RPMI7951 (cell line): ENCODE measurements around the gene CCL17. TPM values are rescaled to one million over a fixed set of nuclear protein-coding genes. Genes with fewer than 3 reads are reported as not detected.
"Not testable (repeated sequence)": the region's sequence is repeated elsewhere in the genome, so short reads cannot be mapped to it uniquely, and the experiment has no call there.

Experiments used
- DNase-seq: peaks from one replicate; pipeline ENCODE4 v3.0.0-alpha.2; 2012; ENCODE audit warnings: low read depth
- total RNA-seq: library from RNA; depleted of rRNA; stranded (reverse); fragments of >200 nt; shearing (Covaris generic); gene quantifications from 2 replicates; pipeline ENCODE4 v1.2.3, GENCODE V29; 2014; rRNA removed

Gene CCL17
- not detected in 2 replicates for total RNA-seq

DNA sequence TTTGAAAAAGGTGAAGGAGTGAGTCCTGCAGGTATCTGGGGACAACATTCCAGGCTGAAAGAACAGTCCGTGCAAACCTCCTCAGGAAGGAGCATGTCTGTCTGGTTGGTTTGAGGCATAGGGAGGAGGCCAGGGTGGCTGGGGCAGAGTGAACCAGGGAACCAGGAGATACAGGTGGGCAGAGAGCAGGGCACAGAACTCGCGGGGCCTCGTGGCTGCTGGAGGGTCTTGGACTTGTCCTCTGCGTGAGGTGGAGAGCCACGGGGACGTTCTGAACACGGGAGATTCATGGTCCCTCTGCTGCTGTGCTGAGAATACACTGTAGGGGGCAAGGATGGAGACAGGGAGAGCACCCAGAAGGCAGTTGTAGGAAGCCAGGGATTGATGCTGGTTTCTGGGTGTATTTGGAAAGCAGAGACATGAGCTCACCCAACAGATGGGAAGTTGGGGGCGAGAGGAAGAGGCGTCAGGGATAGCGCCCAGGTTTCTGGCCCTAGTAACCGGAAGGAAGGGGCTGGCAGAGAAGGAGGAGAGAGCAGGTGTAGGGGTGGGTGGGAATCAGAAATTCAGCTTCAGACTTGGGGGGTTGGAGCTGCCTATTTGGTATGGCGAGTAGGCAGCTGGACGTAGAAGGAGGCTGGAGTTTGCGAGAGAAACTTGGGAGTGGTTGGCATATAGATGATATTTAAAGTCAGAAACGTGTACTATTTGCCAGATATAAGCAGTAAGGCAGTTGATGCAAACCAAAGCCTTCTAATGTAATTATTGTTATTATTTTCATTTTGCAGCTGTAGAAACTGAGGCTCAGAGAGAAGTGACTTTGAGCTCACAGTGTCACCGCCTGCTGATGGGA is at the start of gene CCL17:
Gene CCL17, plus strand, starts transcription at position 803 of the 853 bp plus-strand sequence. CDS start 9,166 bp downstream, outside the sequence.
- DNase-seq: no peak

- DNase-seq: no peak
These were observed 48.6 kb upstream of the CCL17 start for GRCh38 chr16:57355898-57356414.

DNA sequence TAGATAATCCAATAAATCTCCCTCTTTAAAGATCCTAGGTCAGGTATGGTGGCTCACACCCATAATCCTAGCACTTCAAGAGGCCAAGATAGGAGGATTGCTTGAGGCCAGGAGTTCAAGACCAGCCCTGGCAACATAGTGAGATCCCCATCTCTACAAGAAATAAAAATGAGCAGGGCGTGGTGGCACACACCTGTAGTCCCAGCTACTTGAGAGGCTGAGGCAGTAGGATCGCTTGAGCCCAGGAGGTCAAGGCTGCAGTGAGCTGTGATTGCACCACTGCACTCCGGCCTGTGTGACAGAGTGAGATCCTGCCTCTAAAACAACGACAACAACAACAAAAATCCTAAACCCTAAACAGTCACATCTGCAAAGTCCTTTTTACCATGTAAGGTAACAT is 48.0 kb upstream of the CCL17 start:
- DNase-seq: no peak

- no peak for DNase-seq
These were observed 47.1 kb upstream of the CCL17 start for GRCh38 chr16:57357330-57358085.

DNA sequence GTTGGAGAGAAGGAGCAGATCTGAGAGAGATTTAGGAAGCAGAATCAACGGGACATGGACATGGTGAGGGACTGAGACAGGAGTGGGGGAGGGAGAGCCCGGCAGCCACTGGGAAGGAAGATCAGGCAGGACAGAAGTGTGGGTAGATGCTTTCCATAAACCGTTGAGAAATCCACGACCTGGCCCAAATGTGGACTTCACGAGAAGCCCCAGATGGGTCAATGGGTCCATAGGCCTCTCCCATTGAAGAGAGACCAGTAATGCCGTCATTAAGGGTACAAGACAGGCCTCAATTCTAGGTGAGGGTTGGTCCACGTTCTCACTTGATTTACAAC is 46.5 kb upstream of the CCL17 start:
- DNase-seq: no peak

- DNase-seq: no peak
These were observed 46.0 kb upstream of the CCL17 start, which contains the start of gene CCL22 for GRCh38 chr16:57358527-57359095. TSS of gene CCL22 (plus strand) at chr16:57358783. CDS start at chr16:57358817, 34 bp downstream.

DNA sequence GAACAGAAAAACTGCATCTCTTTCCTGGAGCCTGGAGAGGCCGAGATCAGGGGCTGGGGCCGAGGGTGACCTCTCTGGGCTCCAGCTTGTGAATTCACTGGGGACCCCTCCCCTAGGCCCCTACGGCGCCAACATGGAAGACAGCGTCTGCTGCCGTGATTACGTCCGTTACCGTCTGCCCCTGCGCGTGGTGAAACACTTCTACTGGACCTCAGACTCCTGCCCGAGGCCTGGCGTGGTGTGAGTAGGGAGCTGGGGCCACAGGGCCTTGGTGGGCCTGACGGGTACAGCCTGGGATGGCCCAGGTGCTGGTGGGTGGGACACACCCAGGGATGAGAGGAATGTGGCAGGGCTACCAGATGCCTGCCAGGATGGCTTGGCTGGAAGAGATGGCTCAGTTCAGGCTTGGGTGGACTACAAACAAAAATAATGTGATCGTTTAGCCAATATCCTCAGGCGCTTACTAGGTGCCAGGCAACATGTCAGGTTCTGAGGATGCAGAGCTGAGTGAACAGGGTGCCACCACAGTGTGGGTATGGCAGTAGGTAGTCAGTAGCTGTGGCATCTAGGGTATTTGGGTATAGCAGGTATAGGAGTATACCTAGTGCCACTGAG is 44.1 kb upstream of the CCL17 start:
- no peak for DNase-seq

GRCh38 chr16:57361404-57361803 is 43.2 kb upstream of the CCL17 start:
- DNase-seq: no peak

DNA sequence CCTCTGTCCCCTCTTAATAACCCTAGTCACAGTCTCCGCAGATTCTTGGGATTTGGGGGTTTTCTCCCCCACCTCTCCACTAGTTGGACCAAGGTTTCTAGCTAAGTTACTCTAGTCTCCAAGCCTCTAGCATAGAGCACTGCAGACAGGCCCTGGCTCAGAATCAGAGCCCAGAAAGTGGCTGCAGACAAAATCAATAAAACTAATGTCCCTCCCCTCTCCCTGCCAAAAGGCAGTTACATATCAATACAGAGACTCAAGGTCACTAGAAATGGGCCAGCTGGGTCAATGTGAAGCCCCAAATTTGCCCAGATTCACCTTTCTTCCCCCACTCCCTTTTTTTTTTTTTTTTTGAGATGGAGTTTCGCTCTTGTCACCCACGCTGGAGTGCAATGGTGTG is 40.4 kb upstream of the CCL17 start:
- no peak for DNase-seq

DNA sequence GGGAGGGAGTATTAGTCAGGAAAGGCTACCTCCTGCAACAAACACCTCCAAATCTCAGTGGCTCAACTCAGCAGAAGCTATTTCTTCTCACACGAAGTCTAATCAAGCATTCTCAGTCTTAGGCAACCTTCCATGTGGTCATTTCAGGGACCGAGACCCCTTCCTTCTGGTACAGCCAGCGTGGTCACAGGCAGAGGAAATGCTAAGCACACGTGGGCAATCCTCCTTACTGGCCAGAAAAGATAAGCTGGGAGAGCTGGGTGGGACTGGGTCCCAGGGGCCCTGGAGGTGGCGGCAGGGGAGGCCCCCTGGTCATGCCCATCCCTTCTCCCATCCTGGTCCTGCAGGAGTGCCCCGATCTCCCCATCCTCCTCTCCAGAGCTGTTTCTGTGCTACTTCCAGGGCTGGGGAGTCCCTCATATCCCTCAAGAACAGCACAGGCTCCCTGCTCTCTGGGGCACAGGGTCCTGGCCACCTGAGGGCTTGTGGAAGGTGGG is 38.0 kb upstream of the CCL17 start:
- no peak for DNase-seq

DNA sequence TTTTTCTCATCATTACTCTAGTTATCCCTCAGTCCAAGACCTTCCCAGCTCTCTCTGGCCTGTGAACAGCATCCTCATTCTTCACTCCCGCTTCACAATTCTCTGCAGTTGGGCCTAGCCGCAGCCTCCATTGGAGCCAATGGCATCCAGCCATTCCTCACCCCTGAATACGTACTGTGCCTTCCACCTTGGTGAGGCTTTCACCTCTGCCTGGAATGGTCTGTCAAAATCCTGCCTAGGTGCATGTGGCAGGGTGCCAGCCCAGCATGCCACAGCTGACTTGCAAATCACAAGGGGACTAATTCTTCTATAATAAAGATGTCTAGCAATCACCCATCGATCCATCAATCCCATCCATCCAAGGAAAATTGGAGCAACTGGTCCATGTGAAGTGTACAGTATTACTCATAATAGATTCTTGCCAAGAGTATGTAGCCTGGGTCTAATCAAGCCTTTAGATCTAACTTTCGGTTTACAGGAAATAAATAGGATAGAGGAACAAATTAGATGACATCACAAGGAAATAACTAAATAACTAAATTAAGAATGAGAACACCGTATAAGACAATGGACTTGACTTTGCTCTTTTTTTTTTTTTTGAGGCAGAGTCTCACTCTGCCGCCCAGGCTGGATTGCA is 37.3 kb upstream of the CCL17 start:
- DNase-seq: peak; percentile 68

- DNase-seq: no peak
These were observed 32.8 kb upstream of the CCL17 start for GRCh38 chr16:57371494-57372371.

DNA sequence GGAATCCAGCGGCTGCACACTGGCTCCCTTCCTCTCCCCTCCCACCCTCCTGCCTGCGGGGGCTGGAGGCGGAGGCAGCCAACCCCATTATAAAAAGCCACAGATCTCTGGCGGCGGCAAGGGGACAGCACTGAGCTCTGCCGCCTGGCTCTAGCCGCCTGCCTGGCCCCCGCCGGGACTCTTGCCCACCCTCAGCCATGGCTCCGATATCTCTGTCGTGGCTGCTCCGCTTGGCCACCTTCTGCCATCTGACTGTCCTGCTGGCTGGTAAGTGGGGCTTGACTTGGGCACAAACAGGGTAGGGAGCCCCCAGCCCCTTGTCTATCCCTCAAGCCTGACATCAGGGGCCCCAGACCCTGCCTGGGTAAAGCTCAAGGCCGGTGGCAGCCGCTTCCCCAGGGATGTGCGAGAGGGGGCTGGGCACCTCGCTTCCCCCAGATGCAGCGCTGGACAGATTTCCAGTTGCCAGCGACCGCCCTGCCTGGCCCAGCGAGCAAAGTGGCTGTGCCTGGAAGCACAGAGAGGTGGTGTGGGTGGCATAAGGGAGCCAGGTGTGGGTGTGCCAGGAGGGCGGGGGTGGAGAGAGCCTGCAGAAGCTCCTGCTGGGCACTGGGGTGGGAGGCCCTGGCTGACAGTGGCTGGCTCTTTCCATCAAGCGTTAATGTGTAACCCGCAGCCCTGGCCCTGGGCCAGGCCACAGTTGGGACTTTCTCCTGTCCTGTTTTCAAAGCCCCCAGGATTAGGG is 32.0 kb upstream of the CCL17 start, which contains the start of gene CX3CL1:
Gene CX3CL1, plus strand, starts transcription at position 119 of the 745 bp plus-strand sequence. Its CDS starts 79 bp downstream, at position 198.
- peak; percentile 78 for DNase-seq

- DNase-seq: no peak
These were observed 31.2 kb upstream of the CCL17 start for GRCh38 chr16:57373117-57373947.

GRCh38 chr16:57374067-57374534 is 30.5 kb upstream of the CCL17 start:
- DNase-seq: no peak

DNA sequence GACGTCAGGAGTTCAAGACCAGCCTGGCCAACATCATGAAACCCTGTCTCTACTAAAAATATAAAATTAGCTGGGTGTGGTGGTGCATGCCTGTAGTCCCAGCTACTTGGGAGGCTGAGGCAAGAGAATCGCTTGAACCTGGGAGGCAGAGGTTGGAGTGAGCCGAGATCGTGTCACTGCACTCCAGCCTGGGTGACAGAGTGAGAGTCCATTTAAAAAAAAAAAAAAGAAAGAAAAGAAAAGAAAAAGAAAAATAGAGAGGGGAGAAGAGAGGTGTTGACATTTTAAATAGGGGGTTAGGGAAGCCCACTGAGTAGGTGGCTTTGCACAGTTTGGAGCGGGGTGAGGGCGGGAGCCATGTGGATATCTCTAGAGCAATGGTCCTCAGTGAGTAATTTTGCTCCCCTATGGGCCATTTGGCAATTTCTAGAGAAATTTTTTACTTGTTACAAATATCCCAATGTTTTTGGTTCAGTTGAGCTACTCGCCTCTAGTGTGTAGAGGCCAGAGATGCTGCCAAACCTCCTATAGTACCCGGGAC is 29.6 kb upstream of the CCL17 start:
- DNase-seq: not testable (repeated sequence)

- no peak for DNase-seq
These were observed 28.2 kb upstream of the CCL17 start for GRCh38 chr16:57376313-57376818.
